ENCODE measurements around the gene A4GALT.

Gene A4GALT

DNA sequence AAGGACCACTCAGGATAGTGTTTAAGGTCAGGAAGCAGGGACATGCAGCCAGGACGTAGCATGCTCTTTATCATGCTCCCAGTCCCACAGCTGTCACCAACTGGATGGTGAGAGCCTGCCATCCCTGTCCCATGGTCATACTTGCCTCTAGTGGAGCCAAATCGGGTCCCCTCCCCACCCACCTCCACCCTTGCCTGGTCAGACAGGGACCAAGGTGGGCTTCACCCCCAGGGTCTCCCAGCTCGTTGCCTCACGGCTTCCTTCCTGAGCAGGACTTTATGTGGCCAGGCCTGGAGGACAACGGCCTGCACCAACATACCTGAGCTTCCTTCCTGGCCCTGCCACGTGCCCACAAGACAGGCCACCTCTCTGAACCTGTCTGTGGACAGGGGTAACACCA is 19.8 kb downstream of the A4GALT start:
- no peak overlapping the region for H3K4me3 ChIP-seq (ENCODE audit: low read length)
- no peak for TF ChIP-seq ZNF274 (IDR thresholded peaks at IDR 0.05; ENCODE audit: low read depth, low read length)

DNA sequence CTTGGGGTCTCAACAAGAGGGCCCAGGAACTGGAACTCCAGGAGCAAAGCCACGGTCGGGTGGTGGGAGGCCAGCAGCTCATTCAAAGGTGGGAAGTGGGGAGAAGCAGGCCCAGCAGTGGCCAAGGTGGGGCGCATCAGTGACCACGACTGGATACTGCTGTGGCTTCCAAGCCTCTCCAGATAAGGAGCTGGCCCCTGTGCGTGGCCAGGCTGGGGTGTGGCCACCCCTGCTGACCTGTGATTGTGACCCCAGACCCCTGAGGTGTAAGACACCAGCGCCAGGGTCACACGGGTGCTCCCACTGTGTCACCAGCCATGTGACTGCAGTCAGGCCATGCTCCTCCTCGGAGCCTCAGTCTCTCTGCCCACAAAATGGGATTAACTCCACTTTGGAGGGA is 20.3 kb downstream of the A4GALT start:
- no peak overlapping the region for H3K4me3 ChIP-seq (ENCODE audit: low read length)
- TF ChIP-seq ZNF274 (IDR thresholded peaks at IDR 0.05; ENCODE audit: low read depth, low read length), result no peak

DNA sequence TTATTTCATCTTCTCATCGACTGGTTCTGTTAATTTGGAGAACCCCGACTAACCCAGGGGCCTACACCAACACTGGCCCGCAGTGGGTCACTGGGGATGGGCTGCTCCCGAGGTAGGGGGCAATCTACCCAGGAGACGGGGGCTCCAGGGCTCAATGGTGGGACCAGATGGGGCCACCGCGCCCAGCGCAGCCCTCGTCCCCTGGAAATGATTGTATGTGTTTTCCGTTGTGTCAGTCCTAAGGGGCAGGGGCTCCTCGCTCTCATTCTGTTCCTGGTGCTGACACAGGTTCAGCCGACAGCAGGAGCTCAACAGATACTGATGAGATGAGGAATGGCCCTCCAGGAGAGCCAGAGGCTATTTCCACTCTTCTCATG is 20.7 kb downstream of the A4GALT start:
- no peak overlapping the region for H3K4me3 ChIP-seq (ENCODE audit: low read length)
- no peak for TF ChIP-seq ZNF274 (IDR thresholded peaks at IDR 0.05; ENCODE audit: low read depth, low read length)

DNA sequence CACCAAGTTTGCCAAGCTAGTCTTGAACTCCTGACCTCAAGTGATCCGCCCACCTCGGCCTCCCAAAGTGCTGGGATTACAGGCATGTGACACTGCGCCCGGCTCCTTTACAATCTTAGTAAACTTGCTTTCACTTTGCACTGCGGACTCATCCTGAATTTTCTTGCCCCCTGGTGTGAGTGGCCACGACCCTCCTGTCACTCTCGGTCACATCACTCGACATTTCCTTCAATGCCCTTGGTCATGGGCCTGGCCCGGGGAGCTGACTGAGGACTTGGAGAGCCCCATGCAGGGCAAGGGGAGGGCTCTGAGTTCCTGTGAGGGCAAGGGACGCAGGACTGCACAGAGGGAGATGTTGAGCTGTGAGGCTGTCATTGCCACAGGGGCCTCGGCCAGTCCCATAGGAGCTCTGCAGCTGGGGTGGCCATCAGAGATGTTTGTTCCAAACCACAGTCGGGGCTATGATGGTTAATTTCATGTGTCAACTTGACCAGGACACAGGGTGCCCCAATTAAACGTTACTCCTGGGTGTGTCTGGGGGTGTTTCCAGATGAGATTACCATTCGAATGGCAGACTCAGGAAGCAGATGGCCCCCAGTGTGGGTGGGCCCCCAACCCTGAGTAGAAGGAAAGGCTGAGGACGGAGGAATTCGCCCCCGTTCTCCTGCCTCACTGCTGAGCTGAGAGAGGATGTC is 21.2 kb downstream of the A4GALT start:
- H3K4me3 ChIP-seq (ENCODE audit: low read length), result no peak overlapping the region
- TF ChIP-seq ZNF274 (IDR thresholded peaks at IDR 0.05; ENCODE audit: low read depth, low read length), result no peak

DNA sequence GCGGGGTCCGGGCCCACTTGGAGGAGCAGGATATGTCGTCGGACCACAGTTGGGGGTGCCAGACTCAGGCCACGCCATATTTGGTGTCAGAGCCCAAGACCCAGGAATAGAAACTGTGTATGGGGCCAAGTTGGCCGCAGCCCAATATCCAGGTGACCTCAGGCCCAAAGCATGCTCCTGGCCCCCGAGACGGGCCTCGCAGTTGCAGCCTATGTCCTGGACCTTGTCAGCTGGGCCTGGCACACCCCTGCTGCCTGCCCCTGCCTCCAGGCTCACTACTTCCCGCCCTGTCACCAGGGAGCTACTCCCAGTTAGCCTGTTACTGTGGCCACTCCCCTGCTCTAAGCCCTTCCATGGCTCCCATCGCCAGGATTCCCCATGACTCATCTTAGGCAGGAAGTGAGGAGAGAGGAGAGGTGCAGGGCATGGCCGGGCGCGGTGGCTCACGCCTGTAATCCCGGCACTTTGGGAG is 23.1 kb downstream of the A4GALT start:
- no peak for TF ChIP-seq ZNF274 (IDR thresholded peaks at IDR 0.05; ENCODE audit: low read depth, low read length)
- H3K4me3 ChIP-seq (ENCODE audit: low read length), result no peak overlapping the region

DNA sequence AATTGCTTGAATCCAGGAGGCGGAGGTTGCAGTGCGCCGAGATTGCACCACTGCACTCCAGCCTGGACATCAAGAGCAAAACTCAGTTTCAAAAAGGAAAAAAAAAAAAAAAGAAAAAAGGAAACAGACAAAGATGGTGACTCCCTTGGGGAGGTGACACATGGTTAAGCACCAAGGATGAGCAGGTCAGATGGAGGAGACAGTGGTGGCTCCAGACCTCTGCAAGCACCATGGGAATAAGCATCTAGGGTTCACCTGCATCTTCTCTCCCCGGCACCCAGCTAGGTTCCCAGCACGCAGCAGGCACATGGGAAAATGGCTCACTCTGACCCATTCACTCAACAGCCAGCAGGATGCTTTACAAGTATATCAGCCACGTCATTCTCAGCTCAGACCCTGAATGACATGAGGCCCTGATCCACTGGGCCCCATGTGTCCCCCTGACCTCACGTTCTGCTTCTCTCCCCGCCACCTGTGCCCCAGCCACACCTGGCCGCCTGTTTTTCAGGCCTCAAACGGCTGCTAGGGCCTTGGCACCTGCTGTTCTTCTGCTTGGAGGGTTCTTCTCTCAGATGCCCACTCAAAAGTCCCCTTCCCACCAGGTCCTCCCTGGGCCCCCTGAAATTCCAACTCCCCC is 24.2 kb downstream of the A4GALT start:
- H3K4me3 ChIP-seq (ENCODE audit: low read length), result no peak overlapping the region
- no peak for TF ChIP-seq ZNF274 (IDR thresholded peaks at IDR 0.05; ENCODE audit: low read depth, low read length)

DNA sequence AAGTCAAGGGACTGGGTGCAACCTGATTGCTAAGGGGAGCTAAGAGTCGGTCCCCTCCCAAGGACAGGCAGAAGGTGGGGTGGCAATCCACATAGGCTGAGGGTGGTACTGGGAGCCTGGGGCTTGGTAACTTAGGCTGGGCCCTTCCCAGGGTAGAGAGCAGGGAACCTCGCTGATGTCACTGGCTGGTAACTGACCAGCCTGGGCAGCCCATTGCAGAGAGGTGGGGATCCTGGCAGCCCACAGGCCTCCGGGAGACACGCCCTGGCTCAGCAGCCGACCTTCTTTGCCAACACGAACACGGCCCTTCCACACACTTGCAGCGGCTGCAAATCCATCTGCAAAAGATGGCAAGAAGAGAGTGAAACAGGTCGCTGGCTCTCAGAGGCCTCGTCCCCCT is 25.4 kb downstream of the A4GALT start:
- H3K4me3 ChIP-seq (ENCODE audit: low read length), result no peak overlapping the region
- no peak for TF ChIP-seq ZNF274 (IDR thresholded peaks at IDR 0.05; ENCODE audit: low read depth, low read length)

DNA sequence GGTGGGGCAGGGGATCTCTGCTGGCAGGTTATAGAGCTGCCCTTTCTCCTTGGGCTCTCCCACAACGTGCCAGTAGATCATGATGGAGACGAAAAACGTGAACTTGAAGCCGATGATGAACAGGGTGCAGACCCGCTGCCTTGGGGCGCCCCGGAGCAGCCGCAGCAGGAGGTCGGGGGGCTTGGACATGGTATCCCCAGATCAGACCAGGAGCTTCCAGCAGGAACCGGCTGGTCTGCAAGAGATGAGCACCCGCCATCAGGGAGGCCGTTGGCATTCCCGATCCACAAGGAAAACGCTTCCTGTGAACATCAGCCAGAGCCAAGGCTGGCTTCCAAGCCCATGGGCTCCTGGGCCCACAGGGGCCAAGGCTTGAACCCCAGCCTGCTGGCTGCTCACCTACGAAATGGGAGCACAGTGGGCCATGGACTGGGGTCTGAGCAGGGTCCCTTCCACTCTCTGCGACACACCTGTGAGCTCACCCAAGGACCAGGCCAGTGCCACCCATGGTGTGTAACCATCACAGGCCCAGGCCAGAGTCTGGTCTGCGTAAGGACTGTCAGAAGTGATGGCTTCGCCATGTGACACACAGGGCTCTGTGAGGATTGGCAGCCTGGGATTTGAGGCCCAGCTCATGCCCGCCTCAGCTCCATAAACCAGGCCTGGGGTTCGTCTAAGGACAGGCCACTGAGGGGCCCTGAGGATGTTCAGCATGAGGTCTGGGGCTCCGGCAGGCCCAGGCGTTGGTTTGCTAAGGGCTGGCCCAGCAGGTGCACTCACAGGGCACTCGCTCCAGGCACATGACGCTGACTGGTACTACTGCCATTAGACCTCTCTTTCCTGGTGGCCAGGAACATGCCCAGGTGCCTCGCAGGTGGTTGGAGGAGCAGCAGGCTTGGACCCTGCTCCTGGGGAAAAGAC is 26.6 kb downstream of the A4GALT start:
- H3K4me3 ChIP-seq (ENCODE audit: low read length), result no peak overlapping the region
- no peak for TF ChIP-seq ZNF274 (IDR thresholded peaks at IDR 0.05; ENCODE audit: low read depth, low read length)

DNA sequence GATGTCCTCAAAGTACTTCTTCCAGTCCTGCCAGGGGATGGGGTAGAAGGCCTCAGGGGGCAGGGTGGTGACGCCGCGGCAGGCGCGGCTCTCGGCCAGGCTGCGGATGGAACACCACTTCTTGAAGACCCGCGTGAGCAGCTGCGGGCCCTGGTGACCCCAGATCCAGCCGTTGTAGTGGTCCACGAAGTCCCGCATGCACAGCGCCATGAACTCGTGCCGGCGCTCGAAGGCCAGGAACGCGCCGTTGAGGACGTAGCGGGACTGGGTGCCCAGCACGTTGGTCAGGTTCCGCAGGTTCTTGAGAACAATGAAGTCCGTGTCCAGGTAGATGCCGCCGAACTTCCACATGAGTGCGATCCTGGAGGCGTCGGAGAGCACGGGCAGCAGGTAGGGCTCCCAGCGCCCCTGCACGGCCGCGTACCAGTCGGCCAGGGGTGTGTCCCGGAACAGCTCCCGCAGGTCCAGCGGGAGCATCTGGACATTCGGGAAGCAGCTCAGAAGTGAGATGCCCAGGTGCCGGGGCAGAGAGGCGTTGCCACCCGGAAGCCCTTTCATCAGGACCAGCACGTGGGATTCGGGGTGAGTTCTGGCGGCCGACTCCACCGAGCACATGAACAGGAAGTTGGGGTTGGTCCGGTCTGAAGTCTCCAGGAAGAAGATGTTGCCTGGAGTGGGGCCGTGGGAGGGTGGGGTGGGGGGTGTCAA is 27.5 kb downstream of the A4GALT start:
- no peak overlapping the region for H3K4me3 ChIP-seq (ENCODE audit: low read length)
- no peak for TF ChIP-seq ZNF274 (IDR thresholded peaks at IDR 0.05; ENCODE audit: low read depth, low read length)

DNA sequence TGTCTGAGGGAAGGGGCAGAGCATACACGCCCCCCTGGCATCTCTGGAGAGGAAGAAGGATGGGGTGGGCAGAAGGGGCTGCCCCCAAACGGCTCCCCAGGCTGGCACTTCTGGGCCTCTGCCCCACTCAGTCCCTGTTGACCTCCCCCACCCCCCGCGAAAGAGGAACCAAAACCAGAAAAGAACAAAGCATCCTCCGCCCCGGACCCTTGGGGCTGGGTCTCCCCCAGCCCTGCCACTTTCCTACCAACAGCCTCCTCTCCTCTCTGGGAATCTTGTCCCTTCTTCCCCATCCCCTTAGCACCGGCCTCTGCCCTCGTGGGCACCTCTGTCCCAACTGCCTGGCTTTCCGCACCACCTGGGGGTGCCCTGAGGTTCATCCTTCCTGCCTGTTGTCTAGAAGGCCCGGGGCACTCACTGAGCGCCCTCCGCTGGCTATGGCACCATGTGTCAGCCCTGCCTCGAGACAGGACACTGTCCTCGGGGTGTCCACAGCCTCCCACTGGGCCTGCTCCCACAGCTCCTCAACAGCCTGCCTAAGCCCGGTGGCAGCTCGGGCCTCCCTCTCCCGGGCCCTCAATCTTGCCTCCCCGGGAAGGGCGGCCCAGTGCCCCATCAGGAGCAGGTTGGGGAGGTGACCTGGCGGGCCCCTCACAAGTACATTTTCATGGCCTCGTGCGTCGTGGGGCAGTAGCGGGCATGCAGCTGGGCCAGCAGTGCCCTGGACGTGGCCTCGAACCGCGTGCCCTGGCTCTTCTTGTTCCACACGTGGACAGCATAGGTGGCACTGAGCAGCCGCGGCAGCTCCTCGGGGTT is 28.2 kb downstream of the A4GALT start:
- TF ChIP-seq ZNF274 (IDR thresholded peaks at IDR 0.05; ENCODE audit: low read depth, low read length), result no peak
- H3K4me3 ChIP-seq (ENCODE audit: low read length), result no peak overlapping the region

DNA sequence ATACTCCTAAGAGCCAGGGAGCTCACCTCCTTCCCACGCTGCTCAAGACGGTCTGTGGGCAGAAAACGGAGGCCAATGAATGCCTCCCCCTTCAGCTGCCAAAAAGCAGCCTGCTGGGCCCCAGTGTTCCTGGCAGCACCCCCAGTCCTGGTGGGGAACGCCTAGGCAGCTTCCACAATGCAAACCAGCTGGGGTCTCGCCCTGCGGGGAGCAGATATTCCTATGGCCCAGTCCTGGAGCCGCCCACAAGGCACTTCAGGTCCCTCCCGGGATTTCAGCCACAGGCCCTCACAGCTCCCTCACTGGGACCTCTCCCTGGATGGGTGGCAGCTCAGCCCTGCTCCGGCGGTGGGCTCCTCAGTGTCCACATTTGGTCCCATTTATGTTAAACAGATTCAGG is 29.2 kb downstream of the A4GALT start:
- H3K4me3 ChIP-seq (ENCODE audit: low read length), result no peak overlapping the region
- no peak for TF ChIP-seq ZNF274 (IDR thresholded peaks at IDR 0.05; ENCODE audit: low read depth, low read length)

DNA sequence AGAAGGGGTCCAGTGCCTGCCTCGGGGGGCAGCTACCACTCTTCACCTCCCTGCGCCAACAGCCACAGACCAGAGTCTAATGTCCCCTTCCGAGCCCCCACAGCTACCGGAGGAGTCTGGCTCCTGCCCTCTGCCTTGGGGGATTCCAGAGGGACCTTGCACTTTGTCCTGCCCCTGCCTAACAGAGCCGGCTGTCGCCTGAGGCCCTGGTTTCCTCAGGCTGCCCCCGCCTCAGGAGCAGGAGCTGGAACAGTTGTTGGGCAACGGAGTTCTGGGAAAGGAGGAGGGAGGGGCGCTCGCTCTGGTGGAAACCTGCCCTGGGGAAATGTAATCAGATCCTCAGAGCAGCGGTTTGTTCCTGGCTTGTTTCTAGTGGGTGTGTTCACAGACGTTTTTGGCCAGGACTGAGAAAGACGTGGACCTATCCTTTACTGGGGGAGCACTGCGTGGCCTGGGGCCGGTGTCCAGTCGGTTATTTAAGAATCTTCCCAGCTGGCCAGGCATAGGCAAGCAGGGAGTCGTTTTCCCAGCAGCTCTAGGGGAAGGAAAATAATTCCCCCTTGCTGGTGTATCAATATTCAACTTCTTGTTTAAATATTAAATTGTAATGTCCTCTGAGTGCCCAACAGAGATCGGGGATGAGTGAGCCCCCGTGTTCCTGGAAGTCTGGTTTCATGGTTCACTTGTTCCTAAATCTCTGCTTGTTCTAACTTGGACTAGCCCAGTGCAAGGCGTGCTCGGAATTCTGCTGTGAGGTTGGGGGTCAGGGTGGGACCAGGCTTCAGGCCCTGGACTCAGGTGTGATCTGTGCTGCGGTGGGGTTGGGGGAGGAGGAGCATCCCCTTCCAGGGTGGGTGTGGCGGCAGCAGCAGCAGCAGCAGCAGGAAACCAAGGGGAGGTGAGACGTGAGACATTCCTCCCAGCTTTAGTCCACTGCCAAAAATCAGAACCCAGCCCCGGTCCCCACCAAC is 32.1 kb downstream of the A4GALT start:
- no peak overlapping the region for H3K4me3 ChIP-seq (ENCODE audit: low read length)
- TF ChIP-seq ZNF274 (IDR thresholded peaks at IDR 0.05; ENCODE audit: low read depth, low read length), result no peak

Measured in GM08714 (cell line).